Endothelial cell (in vitro differentiated cells): ENCODE data around the gene PROKR1. TPM values are rescaled to one million over a fixed set of nuclear protein-coding genes. Genes with fewer than 3 reads are reported as not detected.

Experiments used
- DNase-seq: peaks from one replicate; pipeline ENCODE4 v3.0.0; 2021; ENCODE audit warnings: low spot score
- H3K27ac Mint-ChIP-seq: one replicate; pipeline ENCODE4 v1.8.0; 2021; ENCODE audit warnings: mixed read lengths, inconsistent platforms; ENCODE audit not compliant: unreplicated experiment
- H3K27me3 Mint-ChIP-seq: one replicate; pipeline ENCODE4 v1.8.0; 2021; ENCODE audit warnings: mild to moderate bottlenecking, moderate library complexity, mixed read lengths, inconsistent platforms; ENCODE audit not compliant: unreplicated experiment
- H3K36me3 Mint-ChIP-seq: one replicate; pipeline ENCODE4 v1.8.0; 2021; ENCODE audit warnings: mild to moderate bottlenecking, low read depth, mixed read lengths, inconsistent platforms; ENCODE audit not compliant: unreplicated experiment
- H3K4me1 Mint-ChIP-seq: one replicate; pipeline ENCODE4 v1.8.0; 2021; ENCODE audit warnings: mild to moderate bottlenecking, mixed read lengths, inconsistent platforms; ENCODE audit not compliant: unreplicated experiment
- H3K4me3 Mint-ChIP-seq: one replicate; pipeline ENCODE4 v1.8.0; 2021; ENCODE audit warnings: mild to moderate bottlenecking, mixed read lengths, inconsistent platforms; ENCODE audit not compliant: unreplicated experiment
- H3K9me3 Mint-ChIP-seq: one replicate; pipeline ENCODE4 v1.8.0; 2021; ENCODE audit warnings: mixed read lengths, inconsistent platforms; ENCODE audit not compliant: unreplicated experiment
- CTCF ChIP-seq: fragments of 200-600 bp; sonication (generic); IDR thresholded peaks from one replicate; pipeline ENCODE4 v1.5.0; 2021; ENCODE audit warnings: antibody characterized with exemption; ENCODE audit not compliant: unreplicated experiment
- total RNA-seq: library from RNA; stranded (reverse); fragmentation: NEBNext Ultra II Directional; extraction: Animal tissue kit (Norgen Biotek cat#: 25700); gene quantifications from one replicate; pipeline ENCODE4 v1.2.1, GENCODE V29; 2021; ENCODE audit not compliant: unreplicated experiment

Gene PROKR1
- total RNA-seq, 1 donor from 2014 or later = 0.38 TPM

GRCh38 chr2:68603059-68603458 lies 40.3 kb upstream of the PROKR1 start:
- Mint-ChIP-seq H3K27me3 (no peaks in the 10 kb centered on the region), H3K36me3 (no peaks in the 10 kb centered on the region), H3K9me3 (no peaks in the 10 kb centered on the region), H3K4me3 (no peak overlapping the region), H3K27ac (no peak overlapping the region), H3K4me1 (no peaks in the 10 kb centered on the region)
- TF ChIP-seq CTCF = no peak
- no peak for DNase-seq

- H3K27me3 Mint-ChIP-seq = no peaks in the 10 kb centered on the region
- no peak overlapping the region for H3K27ac Mint-ChIP-seq
- no peaks in the 10 kb centered on the region for H3K4me1 Mint-ChIP-seq
- TF ChIP-seq CTCF = no peak
- H3K4me3 Mint-ChIP-seq = no peak overlapping the region
- H3K36me3 Mint-ChIP-seq = no peaks in the 10 kb centered on the region
- no peak for DNase-seq
- H3K9me3 Mint-ChIP-seq = no peaks in the 10 kb centered on the region
Measured at GRCh38 chr2:68604077-68604476, 39.3 kb upstream of the PROKR1 start.

GRCh38 chr2:68605939-68606338 lies 37.4 kb upstream of the PROKR1 start:
- no peak overlapping the region for H3K27ac Mint-ChIP-seq
- peaks cover 4% of the 10 kb centered on the region for H3K36me3 Mint-ChIP-seq
- H3K4me1 Mint-ChIP-seq = no peaks in the 10 kb centered on the region
- H3K4me3 Mint-ChIP-seq = no peak overlapping the region
- DNase-seq = no peak
- H3K9me3 Mint-ChIP-seq = no peaks in the 10 kb centered on the region
- no peak for TF ChIP-seq CTCF
- no peaks in the 10 kb centered on the region for H3K27me3 Mint-ChIP-seq

DNA sequence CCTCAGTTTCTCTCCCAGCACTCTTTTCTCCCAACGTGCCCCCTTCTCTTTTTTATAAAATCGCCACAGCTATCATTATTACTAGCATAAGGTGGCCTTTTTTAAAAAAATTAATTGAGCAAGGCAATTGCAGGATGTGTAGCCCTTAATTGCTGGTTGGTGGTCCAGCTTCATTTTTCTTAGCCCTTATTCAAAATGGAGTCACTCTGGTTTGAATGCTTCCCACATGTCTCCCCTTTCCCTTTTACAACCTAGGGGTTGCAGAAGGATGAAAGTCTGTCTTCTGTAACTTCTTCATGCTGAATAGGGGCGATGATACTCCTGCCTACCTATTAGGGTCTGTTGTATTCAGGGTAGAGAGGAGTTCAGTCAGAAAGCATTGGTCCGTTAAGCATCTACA lies 36.6 kb upstream of the PROKR1 start:
- DNase-seq = no peak
- peaks cover 4% of the 10 kb centered on the region for H3K36me3 Mint-ChIP-seq
- no peaks in the 10 kb centered on the region for H3K9me3 Mint-ChIP-seq
- H3K27ac Mint-ChIP-seq = no peak overlapping the region
- H3K27me3 Mint-ChIP-seq = no peaks in the 10 kb centered on the region
- H3K4me3 Mint-ChIP-seq = no peak overlapping the region
- TF ChIP-seq CTCF = no peak
- no peaks in the 10 kb centered on the region for H3K4me1 Mint-ChIP-seq

- no peak for TF ChIP-seq CTCF
- Mint-ChIP-seq H3K36me3 (peaks cover 4% of the 10 kb centered on the region), H3K4me1 (no peaks in the 10 kb centered on the region), H3K4me3 (no peak overlapping the region), H3K9me3 (no peaks in the 10 kb centered on the region), H3K27me3 (no peaks in the 10 kb centered on the region), H3K27ac (no peak overlapping the region)
- DNase-seq = no peak
Measured at GRCh38 chr2:68607837-68608236, 35.5 kb upstream of the PROKR1 start.
